HG03280 (cell line): Measurements from ENCODE around the gene MMP3.

Source experiments
- ATAC-seq: cut with Tn5 transposase; IDR thresholded peaks from one replicate; pipeline ENCODE4 v1.9.1; 2021; ENCODE audit warnings: mild to moderate bottlenecking, moderate library complexity; ENCODE audit not compliant: unreplicated experiment

The MMP3 gene

DNA sequence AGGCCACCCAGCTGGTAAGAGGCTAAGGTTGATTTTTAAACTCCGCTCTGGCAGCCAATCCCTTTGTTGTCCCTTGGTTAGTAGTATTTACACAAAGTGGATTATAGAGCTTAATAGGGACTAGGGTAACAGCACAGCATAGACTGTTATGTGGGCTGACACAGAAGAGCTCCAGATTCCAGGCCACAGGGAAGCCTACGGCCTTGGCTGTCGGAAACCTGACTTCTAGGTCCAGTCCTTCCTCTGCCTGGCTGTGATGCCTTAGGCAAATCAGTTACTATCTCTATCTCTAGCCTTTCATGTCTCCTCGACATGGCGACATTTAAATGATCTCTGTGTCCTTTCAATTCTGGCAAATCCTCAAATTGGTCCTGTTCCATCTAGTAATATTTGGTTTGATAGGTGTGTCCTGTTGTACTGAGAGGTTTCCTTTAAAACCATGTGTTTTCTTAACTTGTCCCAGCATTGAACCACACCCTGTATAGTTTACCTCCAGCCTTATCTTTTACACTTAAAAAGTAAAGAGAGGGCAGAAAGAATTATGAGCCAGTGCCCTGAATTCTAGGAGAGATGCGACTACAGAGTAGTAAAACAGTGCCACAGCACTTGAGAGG, 49.6 kb downstream of the MMP3 start:
- no peak for ATAC-seq

DNA sequence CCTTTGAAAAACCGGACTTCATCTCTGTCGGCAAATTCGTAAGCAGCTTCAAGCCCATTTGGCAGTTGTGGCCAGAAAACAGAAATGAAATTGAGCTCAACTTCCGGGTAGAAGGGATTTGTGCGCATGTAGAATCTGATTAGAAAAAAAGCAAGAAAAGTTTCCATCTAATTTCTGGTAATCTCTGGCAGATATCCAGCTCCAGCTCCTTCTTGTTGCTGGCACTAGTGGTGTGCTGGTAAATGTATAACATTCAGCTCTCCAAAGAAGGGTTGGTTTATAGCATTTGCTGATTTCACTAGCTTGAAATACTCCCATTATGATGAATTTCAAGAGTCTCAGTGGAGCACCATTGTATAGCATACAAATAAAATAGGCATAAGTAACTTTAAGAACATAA, 50.8 kb downstream of the MMP3 start:
- no peak for ATAC-seq

DNA sequence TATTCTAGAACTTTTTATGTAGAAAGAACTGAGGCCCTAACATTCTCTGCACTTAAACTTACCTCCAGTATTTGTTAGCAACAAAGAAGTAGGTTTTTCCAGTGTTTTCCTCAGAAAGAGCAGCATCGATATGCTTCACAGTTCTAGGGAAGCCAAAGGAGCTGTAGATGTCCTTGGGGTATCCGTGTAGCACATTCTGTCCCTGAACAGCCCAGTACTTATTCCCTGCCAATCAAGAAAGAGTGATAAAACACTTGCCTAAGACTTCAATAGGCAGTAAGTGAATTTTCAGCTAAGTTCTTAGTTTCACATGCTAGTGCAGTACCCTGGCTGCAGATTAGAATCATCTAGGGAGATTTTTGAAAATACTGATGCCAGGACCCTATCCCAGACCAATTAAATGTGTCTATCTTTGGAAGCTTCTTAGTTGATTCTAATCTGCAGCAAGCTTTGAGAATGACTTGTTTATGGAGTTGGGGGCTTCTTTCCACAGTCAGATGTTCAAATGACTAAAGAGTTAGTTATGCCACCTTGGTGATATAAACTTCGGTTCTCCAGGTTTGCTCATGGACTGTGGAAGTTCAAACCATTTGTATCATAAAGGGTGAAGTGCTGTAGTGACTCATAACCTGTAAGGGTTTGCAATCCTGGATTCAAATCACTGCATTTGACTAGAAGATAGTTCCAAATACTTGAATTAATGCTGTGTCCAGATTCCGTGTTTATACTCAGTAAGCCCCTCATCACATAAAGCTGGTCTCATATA, 52.0 kb downstream of the MMP3 start:
- no peak for ATAC-seq

DNA sequence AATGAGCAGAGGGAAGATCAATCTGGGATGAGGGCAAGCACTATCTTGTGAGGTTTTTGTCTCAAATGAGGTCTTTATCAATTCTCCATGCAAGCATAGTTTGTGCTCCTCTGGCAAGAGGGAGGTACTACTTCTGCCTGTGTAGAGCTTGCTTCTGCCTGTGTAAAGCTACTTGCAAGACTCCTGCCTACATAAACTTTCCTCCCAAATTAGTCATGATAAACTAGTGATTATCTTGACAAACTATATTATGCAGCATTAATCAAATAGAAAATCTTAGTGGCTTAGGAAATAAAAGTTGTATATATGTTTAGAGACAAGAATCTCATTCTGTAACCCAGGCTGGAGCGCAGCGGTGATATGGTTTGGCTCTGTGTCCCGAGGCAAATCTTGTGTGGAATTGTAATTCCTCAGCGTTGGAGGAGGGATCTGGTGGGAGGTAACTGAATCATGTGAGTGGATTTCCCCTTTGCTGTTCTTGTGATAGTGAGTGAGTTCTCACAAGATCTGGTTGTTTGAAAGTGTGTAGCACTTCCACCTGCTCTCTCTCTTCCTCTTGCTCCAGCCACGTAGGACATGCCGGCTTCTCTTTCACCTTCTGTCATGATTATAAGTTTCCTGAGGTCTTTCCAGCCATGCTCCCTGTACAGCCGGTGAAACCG, 54.9 kb downstream of the MMP3 start:
- ATAC-seq = no peak
